Measurements from ENCODE around the gene WAC. TPM values are rescaled to one million over a fixed set of nuclear protein-coding genes. Genes with fewer than 3 reads are reported as not detected.
A peak's percentile ranks its signal among the peaks of the same experiment; 100 is the strongest.

Gene WAC
- total RNA-seq, 1 experiment from 2014 or later, result 66.9 TPM

GRCh38 chr10:28533186-28533564, 257 bp downstream of the WAC start:
- DNase-seq (ENCODE audit: low spot score), result no peak

- DNase-seq (ENCODE audit: low spot score), result peak; percentile 23
Observed at GRCh38 chr10:28533571-28534304, 820 bp downstream of the WAC start.

DNA sequence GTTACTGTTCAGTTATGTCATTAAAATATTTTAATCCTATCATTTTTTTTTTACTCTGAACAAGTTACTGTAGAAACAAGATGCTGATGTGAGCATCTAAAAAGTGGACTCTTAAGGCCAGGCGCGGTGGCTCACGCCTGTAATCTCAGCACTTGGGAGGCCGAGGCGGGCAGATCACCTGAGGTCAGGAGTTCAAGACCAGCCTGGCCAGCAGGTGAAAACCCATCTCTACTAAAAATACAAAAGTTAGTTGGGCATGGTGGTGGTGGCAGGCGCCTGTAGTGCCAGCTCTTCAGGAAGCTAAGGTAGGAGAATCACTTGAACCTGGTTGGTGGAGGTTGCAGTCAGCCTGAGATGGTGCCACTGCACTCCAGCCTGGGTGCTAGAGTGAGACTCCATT, 2.9 kb downstream of the WAC start:
- DNase-seq (ENCODE audit: low spot score), result no peak

GRCh38 chr10:28538595-28538994, 5.7 kb downstream of the WAC start:
- DNase-seq (ENCODE audit: low spot score), result no peak

GRCh38 chr10:28540145-28540544, 7.2 kb downstream of the WAC start:
- DNase-seq (ENCODE audit: low spot score), result no peak

- DNase-seq (ENCODE audit: low spot score), result no peak
Observed at GRCh38 chr10:28541717-28542365, 8.9 kb downstream of the WAC start.

GRCh38 chr10:28542728-28543127, 9.8 kb downstream of the WAC start:
- no peak for DNase-seq (ENCODE audit: low spot score)

DNA sequence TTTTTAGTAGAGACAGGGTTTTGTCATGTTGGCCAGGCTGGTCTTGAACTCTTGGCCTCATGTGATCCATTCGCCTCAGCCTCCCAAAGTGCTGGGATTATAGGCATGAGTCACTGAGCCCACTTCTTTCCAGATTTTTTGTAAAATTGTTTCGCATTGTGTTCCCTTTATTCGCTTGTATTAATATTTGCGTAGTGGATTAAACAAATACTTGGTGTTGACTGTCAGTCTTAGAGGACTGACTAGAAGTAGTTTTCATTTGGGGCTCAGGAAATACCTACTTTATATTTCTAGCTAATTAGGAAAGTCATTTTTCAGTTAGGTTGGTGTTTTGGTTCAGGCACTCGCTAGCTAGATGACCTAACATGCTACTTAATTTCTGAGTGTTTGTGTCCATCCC, 11.1 kb downstream of the WAC start:
- no peak for DNase-seq (ENCODE audit: low spot score)

GRCh38 chr10:28545967-28546644, 13.2 kb downstream of the WAC start:
- no peak for DNase-seq (ENCODE audit: low spot score)

DNA sequence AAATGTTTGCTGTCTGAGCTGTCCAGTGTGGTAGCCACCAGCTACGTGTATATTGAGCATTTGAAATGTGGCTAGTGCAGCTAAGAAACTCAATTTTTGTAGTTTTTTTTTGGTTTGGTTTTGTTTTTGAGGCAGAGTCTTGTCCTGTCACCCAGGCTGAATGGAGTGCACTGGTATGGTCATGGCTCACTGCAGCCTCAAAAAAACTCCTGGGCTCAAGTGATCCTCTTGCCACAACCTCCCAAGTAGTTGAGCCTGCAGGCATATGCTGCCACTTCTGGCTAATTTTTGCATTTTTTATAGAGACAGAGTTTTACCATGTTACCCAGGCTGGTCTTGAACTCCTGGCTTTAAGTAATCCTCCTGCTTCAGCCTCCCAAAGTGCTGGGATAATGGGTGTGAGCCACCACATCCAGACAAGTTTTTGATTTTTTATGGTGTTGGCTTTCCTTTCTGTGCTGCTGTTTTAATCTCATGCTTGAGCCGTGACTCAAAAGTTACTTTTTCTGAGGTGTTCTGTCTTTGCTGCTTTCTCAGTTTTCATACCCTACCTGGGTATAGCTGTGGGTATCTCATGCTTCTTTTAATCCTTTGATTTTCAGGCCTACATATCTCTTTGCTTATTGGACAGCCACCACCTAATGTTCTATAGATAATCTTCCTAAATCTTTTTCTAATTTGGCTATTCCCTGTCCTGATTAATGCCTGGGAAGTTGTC, 16.0 kb downstream of the WAC start:
- DNase-seq (ENCODE audit: low spot score), result no peak

DNA sequence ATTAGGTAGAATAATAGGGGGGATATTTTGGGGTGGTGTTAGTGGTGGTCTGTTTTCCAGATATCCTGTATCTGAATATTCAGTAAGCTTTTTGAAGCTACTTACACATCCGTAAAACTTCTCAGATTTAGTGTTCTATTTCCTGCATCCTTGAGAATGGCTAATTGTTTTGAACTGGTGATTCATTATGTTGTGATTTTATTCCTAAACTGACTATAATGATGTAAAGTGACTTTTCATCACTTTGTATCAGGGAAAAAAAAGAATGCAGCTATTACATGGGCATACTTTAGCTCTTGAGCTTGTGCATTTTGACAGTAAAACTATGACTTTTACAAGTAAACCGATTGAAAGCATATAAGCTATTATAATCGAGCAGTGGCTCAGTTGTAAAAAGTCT, 18.2 kb downstream of the WAC start:
- DNase-seq (ENCODE audit: low spot score), result no peak

DNA sequence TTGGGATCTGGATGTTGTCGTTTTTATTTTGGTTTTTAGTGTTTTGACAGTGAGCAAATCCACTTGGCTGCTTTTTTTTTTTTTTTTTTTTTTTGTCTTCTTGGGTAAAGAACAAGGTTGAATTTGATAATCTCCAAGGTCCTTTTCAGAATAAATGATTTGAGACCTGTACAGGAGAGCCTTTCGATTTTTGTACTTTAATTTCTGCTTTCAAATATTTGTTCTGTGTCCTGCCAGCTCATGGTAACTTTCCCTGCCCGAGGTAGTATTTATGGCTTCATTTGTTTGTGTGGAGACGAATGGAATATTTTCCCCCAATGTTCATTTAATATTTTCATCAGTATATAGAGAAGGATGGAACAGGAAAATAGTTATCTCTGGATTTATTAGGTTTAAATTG, 19.9 kb downstream of the WAC start:
- no peak for DNase-seq (ENCODE audit: low spot score)

GRCh38 chr10:28554009-28554408, 21.1 kb downstream of the WAC start:
- DNase-seq (ENCODE audit: low spot score), result no peak

DNA sequence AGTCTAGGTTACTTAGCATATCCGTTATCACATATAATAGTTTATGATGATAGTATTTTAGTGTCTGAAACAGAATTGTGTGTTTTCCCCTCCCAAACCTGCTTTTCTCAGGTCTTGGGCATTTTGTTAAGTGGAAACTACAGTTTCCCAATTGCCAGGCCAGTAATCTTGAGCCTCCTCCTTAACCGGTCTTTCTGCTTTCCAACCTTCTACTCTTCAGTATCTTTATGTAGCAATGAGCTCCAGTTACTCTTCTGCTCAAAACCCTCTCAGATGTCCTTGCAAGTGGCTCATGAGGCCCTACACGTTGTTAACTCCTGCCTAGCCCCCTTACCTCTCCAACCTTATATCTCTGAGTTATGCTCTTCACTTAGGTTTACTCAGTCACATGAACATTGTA, 22.0 kb downstream of the WAC start:
- no peak for DNase-seq (ENCODE audit: low spot score)

GRCh38 chr10:28555358-28555757, 22.4 kb downstream of the WAC start:
- DNase-seq (ENCODE audit: low spot score), result no peak

GRCh38 chr10:28556142-28556541, 23.2 kb downstream of the WAC start:
- DNase-seq (ENCODE audit: low spot score), result no peak

DNA sequence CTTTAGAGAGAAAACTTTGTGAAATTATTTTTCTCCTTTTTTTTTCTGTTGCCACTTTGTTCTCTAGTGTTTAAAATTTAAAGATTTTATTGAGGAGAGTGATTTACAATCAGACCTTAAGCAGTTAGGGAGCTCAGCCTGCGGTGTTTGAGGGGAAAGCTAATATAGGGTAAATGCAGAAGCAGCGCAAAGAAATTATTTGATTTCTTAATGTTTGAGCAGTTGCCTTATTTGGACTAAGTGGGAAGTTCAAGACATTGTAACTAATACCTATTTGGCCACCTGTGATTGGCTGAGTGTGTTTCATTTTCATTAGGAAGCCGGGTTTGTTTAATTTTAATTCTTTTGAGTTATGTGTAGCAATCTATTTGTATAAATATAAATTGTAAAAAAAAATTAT, 25.3 kb downstream of the WAC start:
- DNase-seq (ENCODE audit: low spot score), result no peak

DNA sequence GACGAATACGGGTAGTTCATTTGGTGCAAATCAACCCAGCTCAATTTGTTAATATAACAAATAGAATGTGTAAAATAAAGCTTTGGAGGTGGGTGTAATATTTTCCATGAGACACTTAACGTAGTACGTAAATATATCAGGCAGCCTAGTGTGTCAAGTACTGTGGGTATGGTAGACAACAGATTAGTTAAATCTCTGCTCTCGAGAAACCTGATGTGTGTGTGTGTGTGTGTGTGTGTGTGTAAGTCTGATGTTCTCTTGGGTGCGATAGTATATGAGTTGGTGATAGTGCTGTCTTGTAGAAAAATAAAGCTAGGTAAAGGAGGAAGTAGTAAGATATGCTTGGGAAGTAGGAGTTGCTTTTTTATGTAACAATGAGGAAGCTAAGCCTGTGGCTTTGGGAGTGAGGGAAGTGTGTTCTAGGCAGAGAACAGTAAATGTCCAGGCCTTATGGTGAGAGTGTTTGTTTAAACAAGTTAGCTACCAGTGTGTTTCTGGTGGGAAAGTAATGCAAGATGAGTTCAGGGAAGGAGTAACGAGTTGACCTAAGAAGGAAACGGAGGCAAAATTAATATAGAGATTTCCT, 26.1 kb downstream of the WAC start:
- no peak for DNase-seq (ENCODE audit: low spot score)

GRCh38 chr10:28559618-28560017, 26.7 kb downstream of the WAC start:
- no peak for DNase-seq (ENCODE audit: low spot score)

DNA sequence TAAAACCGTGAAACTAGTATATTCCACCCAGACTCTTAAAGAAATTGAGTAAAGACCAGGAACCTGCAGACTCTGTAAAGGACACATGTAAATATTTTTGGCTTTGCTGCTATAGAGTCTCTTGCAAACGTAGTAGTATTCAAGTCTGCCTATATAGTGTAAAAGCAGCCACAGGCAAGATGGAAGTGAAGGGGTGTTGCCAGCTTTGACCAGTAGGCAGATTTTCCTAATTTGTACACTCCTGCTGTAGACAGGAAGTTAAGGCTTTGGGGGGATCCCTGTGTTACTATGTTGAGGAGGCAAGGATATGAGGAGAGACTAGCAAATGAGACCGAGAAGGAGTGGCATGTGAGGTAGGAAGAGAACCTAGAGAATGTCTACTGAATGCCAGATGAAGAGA, 27.7 kb downstream of the WAC start:
- DNase-seq (ENCODE audit: low spot score), result no peak

DNA sequence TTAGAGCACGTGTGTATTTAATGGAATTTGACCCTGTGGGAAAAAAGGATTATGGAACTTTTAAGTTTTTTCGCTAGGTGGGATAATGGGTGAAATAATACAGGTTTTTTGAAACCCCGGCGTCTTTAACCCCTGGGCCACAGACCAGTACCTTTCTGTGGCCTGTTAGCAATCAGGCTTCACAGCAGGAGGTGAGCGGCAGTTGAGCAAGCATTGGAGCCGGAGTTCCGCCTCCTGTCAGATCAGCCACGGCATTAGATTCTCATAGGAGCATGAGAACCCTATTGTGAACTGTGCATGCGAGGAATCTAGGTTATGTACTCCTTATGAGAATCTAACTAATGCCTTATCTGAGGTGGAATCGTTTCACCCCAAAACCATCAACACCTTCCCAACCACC, 28.6 kb downstream of the WAC start:
- no peak for DNase-seq (ENCODE audit: low spot score)

DNA sequence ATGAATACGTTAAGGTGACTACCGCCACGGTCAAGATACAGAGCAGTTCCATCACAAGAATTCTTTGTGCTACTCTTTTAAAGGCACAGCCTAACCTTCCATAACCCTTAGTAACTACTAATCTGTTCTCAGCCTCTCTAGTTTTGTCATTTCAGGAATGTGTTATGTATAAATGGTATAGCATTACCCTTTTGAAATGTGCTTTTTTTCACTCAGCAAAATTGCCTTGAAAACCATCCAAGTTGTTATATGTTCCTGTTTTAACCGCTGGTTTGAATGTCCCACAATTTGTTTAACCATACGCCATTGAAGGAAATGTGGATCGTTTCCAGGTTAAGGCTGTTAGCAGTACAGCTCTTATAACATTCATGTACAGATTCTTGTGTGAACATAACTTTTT, 32.0 kb downstream of the WAC start:
- no peak for DNase-seq (ENCODE audit: low spot score)

All from A172 (cell line).